Activated effector memory CD4-positive, alpha-beta T cell treated with Interleukin-2 at 50 U/mL for 16 hours (primary cell): ENCODE measurements around the gene OSBPL3.
"Not testable (repeated sequence)": the region's sequence is repeated elsewhere in the genome, so short reads cannot be mapped to it uniquely, and the experiment has no call there.

Source experiments
- DNase-seq: peaks from one replicate; pipeline ENCODE4 v3.0.0-alpha.2; 2020

OSBPL3 gene

DNA sequence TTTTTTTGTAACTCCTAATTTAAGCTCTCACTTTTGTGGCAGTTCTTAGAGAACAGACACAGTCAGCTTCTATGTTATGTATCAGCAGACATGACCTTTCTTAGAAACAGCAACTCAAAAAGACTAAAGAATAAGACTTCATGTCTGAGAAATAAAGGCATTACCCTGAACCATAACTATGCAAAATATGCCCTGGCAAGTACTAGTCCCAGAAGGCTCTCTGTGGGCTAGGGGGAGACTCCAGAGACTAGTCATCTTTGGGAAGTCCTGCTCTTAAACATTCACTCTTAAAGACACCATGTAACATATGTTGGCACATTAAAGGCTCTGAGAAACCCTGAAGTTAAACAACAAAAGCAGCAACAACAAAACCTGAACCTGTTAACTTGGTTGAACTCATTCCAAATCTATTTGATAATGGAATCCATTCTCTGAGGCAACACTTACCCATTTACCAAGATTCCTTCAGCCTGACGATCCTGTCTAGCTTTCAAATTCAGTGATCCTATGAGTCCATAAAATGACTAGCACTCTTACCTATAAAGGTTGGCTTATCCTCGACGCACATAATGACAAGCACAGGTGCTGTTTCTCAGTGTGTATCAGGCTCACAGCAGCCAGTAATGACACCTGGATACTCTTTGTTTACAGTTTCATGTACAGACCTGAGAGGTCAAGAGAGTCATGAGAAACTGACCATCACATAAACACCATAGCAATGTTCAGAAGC is 62.3 kb downstream of the OSBPL3 start:
- no peak for DNase-seq

DNA sequence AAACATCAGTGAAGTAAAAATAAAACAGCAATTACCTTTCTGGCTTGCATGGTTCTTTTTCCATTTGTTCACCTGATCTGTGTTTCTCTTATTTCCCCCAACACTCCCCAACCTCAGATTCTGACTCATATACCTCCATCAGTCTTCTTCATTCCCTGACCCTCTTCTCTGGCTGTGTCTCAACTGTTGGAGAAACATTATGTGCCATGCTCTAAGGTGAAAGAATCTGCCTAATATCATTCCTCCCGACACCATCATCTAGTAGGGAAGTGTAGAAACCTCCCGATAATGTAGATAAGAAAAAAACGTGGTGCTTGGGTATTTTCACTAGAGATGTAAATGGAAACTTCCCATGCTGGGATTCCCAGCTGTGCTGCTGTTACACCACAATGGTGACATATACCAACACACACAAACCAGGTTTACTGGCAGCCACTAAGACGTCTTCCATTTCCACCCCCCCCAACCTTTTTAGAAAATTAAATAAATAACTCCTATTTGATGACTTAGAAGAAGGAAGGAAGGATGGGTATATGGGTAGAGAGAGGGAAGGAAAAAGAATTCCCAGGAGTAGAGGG is 63.4 kb downstream of the OSBPL3 start:
- no peak for DNase-seq

DNA sequence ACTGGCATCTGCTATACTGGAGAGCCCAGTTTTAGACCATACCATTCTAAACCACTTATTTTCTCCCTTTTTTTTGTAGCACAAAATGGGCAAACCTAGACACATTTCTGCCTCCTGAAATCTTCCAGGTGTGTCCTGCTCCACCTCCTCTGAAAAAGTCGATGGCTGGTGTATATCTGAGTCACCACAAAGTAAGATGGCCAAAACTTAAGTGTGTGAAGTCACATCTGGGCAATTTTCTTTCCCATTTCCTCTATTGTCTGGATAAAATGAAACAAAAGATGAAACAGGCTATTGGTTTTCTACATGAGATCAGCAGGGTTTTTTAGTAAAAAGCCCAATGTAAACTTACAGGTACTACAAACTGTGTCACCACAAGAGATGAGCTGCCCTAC is 65.5 kb downstream of the OSBPL3 start:
- no peak for DNase-seq

DNA sequence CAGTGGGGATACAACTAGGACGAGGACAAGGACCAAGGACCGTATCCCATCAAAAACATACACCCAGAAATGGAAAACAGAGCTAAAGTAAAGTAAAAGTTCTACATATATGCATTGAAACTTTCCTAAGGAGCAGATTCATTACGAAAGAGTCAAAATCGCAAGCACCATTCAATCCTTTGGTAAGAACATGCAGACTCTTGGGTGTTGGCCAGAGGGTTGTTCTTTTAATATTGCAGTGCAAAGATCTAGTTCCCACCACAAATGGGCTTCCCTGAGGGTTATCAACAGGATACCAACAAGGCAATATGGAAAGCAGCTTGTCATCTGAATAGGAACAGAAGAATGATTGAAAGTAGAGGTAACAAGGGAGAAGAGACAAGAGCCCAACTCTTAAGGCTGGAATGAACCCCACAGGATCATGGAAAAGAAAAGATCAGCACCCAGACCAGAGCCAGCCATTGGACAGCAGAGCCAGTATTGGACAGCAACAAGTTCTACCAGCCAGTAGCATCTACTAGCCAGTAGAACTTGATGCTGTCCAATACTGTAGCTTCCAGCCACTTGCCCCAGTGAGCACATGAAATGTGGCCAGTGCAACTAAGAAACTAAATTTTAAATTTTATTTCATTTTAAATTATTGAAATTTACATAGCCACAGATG is 66.0 kb downstream of the OSBPL3 start:
- DNase-seq = no peak

DNA sequence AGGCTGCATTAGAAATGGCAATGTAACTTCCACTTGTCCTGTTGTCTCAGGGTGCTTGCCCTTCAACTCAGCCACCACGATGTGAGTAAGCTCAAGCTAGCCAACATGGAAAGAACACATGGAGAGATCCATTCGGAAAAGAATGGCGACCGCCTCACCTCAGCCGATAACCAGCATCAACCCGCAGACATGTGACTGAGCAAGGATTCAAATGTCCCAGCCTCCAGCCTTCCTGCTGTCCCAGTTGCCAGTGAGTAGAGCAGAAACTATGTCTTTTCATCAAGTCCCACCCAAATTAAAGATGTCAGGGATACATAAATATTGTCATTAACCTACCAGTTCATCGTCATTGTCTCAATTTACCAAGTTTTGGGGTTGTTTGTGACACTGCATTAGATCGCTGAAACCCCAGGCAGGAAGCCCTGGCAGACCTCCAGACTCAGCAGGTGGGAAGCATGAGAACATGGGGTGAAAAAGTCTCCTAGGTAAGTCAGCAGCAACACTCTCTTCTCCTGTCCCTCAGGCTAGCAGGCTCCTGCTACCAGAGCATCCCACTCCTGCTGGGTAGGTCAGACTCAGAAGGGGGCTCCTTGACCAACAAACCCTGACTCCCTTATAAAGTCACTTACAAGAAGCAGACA is 67.0 kb downstream of the OSBPL3 start:
- DNase-seq = no peak

DNA sequence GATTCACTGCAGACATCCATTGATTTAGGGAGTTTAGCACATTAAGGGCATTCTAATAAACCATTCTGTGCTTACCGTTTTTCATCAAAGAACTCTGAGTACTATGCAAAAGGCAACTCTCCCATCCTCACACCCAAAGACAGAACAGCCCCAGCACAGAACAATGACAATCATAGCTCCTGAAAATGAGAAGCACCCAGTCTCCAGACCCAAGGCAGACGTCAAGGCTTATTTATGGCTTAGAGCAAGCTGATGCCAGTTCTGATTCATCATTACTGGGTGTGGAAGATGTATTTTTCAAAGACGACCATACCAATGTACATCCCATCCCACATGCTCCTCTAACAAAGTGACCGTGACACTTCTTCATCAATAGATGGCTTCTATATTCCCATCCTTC is 67.6 kb downstream of the OSBPL3 start:
- DNase-seq = no peak

DNA sequence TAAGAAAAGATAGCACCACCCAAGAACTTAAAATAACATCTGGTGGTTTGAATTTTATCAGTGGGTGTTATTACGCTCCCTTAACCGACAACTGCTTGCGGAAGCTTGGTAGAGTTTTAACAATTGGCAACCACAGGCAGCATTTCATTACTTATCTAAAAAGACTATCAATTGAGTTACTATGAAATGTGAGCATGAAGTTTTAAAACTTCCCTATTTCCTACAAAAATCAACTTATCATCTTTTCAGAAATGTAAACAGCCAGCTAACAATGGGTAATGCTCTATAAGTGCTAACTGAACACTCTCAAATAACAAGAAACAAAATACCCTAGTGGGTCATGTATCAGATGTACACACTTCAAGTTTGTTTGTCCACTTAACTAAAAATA is 68.8 kb downstream of the OSBPL3 start:
- DNase-seq = no peak

DNA sequence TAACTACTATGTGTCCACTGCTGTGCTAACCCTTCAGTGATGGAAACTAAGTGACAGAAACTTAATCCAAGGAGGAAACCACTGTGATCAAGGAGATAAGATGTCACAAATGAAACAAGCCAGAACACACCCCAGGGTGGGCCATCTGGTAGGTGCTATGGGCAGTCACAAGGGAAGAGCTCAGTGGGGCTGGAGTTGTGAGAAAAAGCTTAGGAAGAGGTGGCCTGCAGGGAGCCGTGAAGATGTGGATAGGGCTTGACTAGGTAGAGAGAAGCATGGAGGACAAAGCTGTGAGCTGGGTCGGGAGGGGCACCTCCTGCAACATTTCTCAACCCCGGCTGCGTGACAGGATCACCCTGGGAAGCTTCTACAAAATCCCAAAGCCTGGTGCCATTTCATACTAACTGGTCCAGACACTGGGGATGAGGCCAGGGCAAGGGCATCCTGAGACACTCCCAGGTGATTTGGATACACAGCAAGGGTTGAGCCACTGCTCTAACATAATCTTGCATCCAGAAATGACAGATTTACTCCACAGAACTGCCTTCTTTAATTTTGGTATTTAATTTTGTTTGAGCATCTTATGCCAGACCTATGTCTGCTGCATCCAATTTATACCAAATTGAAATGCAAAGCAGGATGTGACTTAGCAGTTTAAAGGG is 69.3 kb downstream of the OSBPL3 start:
- DNase-seq = no peak

DNA sequence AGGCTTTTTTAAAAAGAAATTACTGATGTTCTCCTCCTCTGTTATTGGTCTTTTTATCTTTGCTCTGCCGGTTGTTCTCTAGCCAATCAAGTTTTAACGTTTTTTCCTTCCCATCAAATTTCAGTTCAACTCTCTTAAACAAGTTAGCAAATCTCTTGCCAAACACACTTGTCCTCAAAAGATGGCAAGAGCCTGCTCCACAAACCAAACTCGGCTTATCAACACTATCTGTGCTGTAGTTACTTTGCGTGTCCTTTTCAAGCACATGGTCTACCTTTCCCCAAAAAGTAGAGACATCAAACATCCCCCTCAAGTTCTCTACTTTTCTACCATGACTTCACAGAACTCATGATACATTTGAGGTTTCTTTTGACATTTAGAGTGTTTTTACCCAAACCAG is 71.3 kb downstream of the OSBPL3 start:
- DNase-seq = no peak

DNA sequence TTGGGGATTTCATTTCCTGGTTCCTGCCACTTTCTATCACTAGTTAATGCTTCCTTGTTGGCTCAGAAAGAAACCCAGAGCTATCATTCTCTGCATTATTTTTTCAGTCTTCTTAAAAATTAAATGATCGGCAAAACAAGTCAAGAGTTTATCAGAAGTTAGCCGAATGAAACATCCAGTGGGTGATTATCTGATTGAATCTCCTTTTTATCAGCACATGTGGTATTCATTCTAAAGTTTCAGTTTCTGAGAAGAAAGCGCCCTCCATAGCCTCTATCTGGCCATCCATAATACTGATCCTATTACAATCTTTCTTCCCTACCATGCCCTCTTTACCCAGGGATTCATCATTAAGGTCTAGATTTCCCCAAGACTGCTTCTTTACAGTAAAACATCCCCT is 71.8 kb downstream of the OSBPL3 start:
- no peak for DNase-seq

DNA sequence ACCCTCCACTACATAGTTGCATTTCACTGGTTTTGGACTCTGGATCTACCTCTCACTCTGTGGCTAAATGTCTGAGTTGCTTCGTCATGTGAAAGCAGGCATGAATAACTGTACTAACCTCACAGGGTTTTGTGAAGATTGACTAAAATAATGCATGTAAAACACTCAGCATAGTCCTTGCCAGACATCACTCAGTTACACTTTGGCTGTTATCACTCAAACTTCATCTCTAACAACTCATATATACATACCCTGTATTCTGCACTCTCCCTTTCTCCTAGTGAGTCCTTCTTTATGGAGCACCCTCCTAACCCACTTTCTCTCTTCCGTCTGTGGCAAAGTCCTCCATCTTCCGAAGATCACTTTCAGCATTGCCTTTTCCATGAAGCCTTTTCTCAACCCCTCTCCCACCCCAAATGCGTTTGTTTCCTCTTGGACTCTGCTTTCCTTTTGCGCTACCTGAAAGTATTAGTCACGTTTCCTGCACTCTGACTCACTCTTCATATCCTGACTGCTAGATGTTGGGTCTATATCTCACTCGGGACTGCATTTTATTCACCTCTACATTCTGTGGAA is 72.6 kb downstream of the OSBPL3 start:
- DNase-seq = no peak

DNA sequence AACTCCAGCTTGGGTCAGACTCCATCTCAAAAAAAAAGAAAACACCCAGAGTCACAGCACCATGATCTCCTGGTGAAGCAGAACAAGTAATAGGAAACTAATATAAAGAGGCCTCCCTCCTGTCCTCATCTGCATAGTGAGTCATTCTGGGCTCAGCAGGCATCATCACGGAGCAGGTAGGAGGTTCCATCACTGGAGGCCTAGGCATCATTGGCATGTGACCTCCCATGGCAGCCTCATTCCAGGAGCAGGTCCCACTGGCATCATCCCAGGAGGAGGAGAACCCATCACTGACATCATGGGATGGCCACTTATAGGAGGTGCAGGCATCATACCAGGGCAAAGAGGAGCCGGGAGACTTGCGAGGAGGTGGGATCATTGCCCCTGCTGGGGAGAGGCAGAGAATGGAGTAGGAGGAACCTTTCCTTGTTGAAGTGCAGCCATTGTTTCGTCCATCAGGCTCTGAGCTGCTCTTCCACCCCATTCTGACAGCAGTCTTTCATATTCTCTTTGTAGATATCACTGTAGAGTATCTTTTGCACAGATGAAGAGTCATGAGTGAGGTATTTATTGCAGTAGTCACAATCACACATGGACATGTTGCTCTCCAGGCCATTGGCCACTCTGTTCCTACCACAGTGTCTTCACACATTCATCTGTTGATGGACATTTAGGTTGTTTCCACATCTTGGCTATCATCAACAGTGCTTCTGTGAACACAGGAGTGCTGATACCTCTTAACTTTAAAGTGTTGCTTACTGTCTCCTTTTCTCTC is 73.8 kb downstream of the OSBPL3 start:
- DNase-seq = no peak

DNA sequence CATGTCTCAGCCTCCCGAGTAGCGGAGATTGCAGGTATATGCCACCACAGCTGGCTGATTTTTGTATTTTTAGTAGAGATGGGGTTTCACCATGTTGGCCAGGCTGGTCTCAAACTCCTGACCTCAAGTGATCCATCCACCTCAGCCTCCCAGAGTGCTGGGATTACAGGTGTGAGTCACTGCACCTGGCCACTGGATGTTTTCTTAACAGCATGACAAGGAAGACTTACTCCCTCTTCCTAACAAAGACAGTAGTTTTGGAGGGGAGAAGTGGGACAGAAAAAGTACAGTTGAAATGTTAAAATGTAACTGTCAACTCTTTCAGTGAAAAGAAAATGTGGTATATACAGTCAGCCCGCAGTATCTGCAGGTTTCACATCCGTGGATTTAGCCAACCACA is 76.0 kb downstream of the OSBPL3 start:
- not testable (repeated sequence) for DNase-seq

DNA sequence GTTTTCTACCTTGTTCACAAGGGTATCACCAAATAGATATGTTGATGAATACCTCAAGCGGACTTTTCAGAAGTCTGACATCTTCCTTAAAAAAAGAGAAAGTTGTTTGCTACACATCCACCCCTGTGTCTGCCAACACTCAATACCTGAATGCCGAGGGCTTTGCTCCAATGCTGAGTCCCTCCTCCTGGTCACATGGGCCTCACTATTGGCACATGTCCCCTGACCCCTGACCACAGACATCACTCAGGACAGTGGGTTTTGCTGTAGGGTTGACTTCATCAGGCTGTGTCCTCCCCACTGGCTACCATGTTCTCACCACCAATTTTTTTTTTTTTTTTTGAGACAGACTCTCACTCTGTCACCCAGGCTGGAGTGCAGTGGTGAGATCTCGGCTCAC is 76.4 kb downstream of the OSBPL3 start:
- DNase-seq = no peak

DNA sequence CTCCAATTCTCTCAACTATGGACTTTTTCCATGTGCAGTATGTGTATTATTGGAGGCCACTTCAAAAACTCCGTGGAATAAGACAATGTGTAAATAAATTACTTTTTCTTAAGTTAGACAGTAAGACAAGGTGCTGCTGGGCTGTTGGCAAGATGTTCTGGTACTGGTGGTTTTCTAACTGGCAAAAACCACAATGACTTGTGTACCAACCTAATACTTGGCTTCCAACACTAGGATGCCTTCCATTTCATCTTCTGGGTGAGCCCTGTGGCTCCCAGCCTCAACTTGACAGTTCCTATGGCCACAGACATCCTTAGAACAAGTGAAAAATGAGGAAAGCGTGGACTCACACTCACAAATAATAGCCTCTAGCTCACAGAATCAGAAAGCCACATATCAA is 77.0 kb downstream of the OSBPL3 start:
- DNase-seq = no peak

DNA sequence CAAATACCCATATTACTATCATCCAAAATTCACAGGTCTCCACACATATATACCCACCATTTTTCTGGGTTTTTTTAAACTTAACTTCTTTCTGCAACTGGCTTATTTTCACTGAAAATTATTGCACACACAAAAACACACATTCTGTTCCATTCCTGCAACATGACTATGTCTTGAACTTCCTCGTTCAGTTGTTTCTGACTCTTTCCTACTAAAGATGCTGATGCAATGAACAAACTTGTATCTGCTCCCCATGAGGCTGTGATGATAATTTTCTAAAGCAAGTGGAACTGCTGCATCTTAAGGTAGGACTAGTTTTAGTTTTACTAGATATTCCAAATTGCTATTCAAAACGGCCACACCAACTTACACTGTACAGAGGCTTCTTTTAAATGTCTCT is 77.7 kb downstream of the OSBPL3 start:
- DNase-seq = no peak

DNA sequence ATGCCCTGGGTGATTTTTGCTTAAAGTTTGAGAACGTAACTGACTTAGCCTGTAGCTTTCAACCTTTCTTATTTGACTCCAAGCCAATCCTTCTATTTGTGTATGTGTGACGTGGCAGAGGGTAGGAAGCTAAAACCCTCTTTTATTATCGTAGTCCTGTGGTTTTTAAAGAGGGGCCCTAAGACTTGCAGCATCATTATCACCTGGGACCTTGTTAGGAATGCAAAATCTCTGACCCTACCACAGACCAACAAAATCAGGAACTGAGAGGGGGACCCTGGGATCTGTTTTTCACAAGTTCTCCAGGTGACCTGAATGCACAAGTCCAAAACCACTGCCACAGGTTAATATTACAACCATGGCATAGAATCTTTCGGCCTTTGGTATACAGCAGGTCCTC is 80.1 kb downstream of the OSBPL3 start:
- no peak for DNase-seq

DNA sequence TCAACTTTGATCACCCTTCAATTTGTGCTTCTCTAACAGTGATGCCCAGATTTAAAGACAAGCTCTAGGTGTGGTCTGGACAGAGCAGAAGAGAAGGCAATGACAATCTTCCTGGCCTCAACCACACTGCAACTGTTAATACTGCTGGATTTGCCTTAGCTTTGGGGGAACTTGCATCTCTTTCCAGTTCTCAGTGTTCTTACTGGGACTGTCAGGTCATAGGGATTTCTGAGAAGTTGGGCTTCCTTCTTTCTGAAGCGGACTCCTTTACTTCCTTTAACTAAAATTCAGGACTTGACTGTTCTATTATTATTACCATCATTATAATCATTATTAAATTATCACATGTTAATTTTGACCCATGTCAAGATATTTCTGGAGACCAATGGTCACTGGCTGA is 80.8 kb downstream of the OSBPL3 start:
- DNase-seq = no peak

DNA sequence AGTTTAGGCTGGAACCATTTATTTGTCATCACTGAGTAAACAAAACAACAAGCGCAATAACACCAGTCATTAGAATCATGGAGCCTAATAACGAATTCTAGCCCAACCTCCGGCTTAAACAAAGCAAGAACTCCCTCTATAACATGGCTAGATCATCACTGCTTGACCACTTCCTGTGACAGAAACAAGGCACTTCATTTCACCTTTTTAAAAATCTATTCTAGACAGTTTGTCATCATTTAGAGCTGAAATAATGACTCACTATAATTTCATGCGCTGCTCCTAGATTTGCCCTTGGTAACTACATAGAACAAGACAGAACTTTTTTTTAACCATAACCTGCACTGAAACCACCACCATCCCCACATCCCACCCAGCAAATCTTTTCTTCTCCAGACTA is 81.3 kb downstream of the OSBPL3 start:
- DNase-seq = no peak

DNA sequence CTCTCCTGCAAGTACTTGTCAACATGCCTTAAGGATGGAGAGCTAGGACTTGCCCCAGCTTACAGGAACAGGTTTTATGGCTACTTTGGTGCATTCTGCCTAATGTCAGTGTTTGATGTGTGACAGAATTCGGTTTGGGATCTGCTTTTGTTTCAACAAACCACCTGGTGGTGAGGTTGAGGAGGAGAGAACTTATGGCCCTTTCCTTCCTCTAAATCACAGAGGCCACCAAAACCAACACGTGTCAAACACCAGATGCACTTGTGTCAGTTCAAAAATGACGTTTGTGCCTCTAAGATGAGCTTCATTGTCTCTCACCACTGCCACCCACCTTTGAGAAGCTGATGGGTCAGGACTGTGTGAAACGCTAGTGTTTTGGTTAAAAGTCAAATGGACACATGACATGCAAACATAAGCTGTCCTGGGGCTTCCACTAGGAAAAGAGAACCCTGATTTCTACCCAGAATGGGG is 83.9 kb downstream of the OSBPL3 start:
- no peak for DNase-seq

DNA sequence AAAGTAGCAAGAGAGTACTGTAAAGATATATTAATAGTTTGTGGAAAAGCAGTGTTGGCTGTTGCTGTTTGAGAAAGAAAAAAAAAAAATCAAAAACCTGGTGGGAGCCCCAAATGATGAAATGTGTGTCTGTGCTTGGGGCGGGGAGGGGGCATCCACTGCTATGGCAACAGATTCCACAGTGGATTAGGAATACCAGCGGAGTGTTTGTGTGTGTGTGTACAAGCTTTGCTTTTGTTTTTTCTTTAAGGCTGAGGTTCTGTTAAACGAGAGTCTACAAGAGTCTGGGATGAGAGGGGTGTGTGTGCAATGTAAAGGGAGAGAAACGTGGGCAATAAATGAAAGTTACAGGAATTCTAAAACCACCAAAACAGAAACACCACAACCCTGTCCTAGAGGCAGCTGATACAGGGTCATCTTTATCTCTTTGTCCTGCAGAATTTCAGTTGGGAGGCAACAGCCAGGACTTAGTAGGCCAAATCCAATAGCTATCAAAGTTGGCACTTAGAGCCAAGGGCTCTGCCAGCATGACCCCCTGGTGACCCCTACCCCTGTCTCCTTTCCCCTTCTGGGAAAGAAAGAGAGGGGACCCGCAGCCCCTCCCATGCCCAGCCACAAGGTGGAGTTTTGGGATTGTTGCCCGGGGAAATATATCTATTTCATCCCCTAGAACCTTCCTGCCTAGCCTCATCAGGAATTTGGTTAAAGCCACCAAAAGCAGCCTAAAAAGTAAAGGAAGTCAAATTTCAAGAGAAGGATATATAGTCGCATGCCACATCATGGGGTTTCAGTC is 85.4 kb downstream of the OSBPL3 start:
- DNase-seq = no peak
